Measurements from ENCODE around the gene CFAP299.
"Not testable (repeated sequence)": the region's sequence is repeated elsewhere in the genome, so short reads cannot be mapped to it uniquely, and the experiment has no call there.

The CFAP299 gene

GRCh38 chr4:80614319-80614718, 278.8 kb downstream of the CFAP299 start:
- no peak for DNase-seq

- no peak for DNase-seq
Measured at GRCh38 chr4:80615099-80615498, 279.6 kb downstream of the CFAP299 start.

GRCh38 chr4:80619070-80619674, 283.6 kb downstream of the CFAP299 start:
- DNase-seq = no peak

GRCh38 chr4:80631861-80632260, 296.3 kb downstream of the CFAP299 start:
- no peak for DNase-seq

GRCh38 chr4:80637190-80637589, 301.7 kb downstream of the CFAP299 start:
- no peak for DNase-seq

GRCh38 chr4:80646061-80646460, 310.5 kb downstream of the CFAP299 start:
- no peak for DNase-seq

GRCh38 chr4:80655662-80656061, 320.1 kb downstream of the CFAP299 start:
- no peak for DNase-seq

GRCh38 chr4:80670118-80670517, 334.6 kb downstream of the CFAP299 start:
- not testable (repeated sequence) for DNase-seq

GRCh38 chr4:80678413-80678812, 342.9 kb downstream of the CFAP299 start:
- DNase-seq = no peak

GRCh38 chr4:80680934-80681333, 345.4 kb downstream of the CFAP299 start:
- no peak for DNase-seq

- DNase-seq = no peak
Measured at GRCh38 chr4:80685214-80685613, 349.7 kb downstream of the CFAP299 start.

GRCh38 chr4:80687736-80688135, 352.2 kb downstream of the CFAP299 start:
- DNase-seq = not testable (repeated sequence)

GRCh38 chr4:80694171-80694570, 358.6 kb downstream of the CFAP299 start:
- no peak for DNase-seq

- no peak for DNase-seq
Measured at GRCh38 chr4:80705311-80705710, 369.8 kb downstream of the CFAP299 start.

GRCh38 chr4:80709082-80709869, 373.7 kb downstream of the CFAP299 start:
- no peak for DNase-seq

GRCh38 chr4:80710748-80711451, 375.4 kb downstream of the CFAP299 start:
- no peak for DNase-seq

GRCh38 chr4:80711956-80712355, 376.4 kb downstream of the CFAP299 start:
- no peak for DNase-seq

- no peak for DNase-seq
Measured at GRCh38 chr4:80713409-80713808, 377.9 kb downstream of the CFAP299 start.

GRCh38 chr4:80717204-80717603, 381.7 kb downstream of the CFAP299 start:
- DNase-seq = no peak

- DNase-seq = no peak
Measured at GRCh38 chr4:80726471-80726870, 390.9 kb downstream of the CFAP299 start.

GRCh38 chr4:80730158-80730557, 394.6 kb downstream of the CFAP299 start:
- DNase-seq = no peak

- DNase-seq = no peak
Measured at GRCh38 chr4:80731436-80731835, 395.9 kb downstream of the CFAP299 start.

GRCh38 chr4:80732010-80732409, 396.5 kb downstream of the CFAP299 start:
- no peak for DNase-seq

- DNase-seq = no peak
Measured at GRCh38 chr4:80740375-80740774, 404.8 kb downstream of the CFAP299 start.

All from inflammatory macrophage treated with lipopolysaccharide for 1 hour (primary cell).